ENCODE measurements around the gene EMC8. TPM values are rescaled to one million over a fixed set of nuclear protein-coding genes. Genes with fewer than 3 reads are reported as not detected.
"Not testable (repeated sequence)": the region's sequence is repeated elsewhere in the genome, so short reads cannot be mapped to it uniquely, and the experiment has no call there.

Gene EMC8
- total RNA-seq, 1 experiment from 2014 or later = 158 TPM

GRCh38 chr16:85835227-85835751 is 35.9 kb upstream of the EMC8 start:
- no peak for DNase-seq (ENCODE audit: low read depth)

GRCh38 chr16:85834741-85835140 is 35.4 kb upstream of the EMC8 start:
- no peak for DNase-seq (ENCODE audit: low read depth)

- no peak for DNase-seq (ENCODE audit: low read depth)
These were observed 34.0 kb upstream of the EMC8 start for GRCh38 chr16:85833219-85833920.

GRCh38 chr16:85832570-85833218 is 33.4 kb upstream of the EMC8 start:
- no peak for DNase-seq (ENCODE audit: low read depth)

- no peak for DNase-seq (ENCODE audit: low read depth)
These were observed 31.5 kb upstream of the EMC8 start for GRCh38 chr16:85830821-85831220.

- DNase-seq (ENCODE audit: low read depth) = no peak
These were observed 30.6 kb upstream of the EMC8 start for GRCh38 chr16:85829751-85830445.

GRCh38 chr16:85829171-85829719 is 29.9 kb upstream of the EMC8 start:
- no peak for DNase-seq (ENCODE audit: low read depth)

GRCh38 chr16:85828166-85828565 is 28.8 kb upstream of the EMC8 start:
- no peak for DNase-seq (ENCODE audit: low read depth)

GRCh38 chr16:85826686-85827247 is 27.4 kb upstream of the EMC8 start:
- no peak for DNase-seq (ENCODE audit: low read depth)

GRCh38 chr16:85825326-85825725 is 26.0 kb upstream of the EMC8 start:
- DNase-seq (ENCODE audit: low read depth) = no peak

- DNase-seq (ENCODE audit: low read depth) = no peak
These were observed 25.1 kb upstream of the EMC8 start for GRCh38 chr16:85824161-85825135.

- no peak for DNase-seq (ENCODE audit: low read depth)
These were observed 24.1 kb upstream of the EMC8 start for GRCh38 chr16:85823328-85823920.

GRCh38 chr16:85822145-85822544 is 22.8 kb upstream of the EMC8 start:
- no peak for DNase-seq (ENCODE audit: low read depth)

GRCh38 chr16:85821390-85822135 is 22.2 kb upstream of the EMC8 start:
- peak; percentile 69 for DNase-seq (ENCODE audit: low read depth)

GRCh38 chr16:85820604-85821372 is 21.4 kb upstream of the EMC8 start:
- DNase-seq (ENCODE audit: low read depth) = no peak

GRCh38 chr16:85819771-85820170 is 20.4 kb upstream of the EMC8 start:
- DNase-seq (ENCODE audit: low read depth) = peak; percentile 9

- DNase-seq (ENCODE audit: low read depth) = peak; percentile 73
These were observed 19.9 kb upstream of the EMC8 start for GRCh38 chr16:85819245-85819644.

GRCh38 chr16:85817195-85817594 is 17.9 kb upstream of the EMC8 start:
- DNase-seq (ENCODE audit: low read depth) = not testable (repeated sequence)
